Right lobe of liver (tissue), 4 donors: ENCODE measurements around the gene UBE2O.

Experiments
- CTCF ChIP-seq, 4 donors: fragments of 200-600 bp in 3 of 4; fragments of 450-650 bp in 1 of 4; IDR thresholded peaks; one replicate each; pipeline versions ENCODE4 v1.5.1 to v1.8.0; 2016 to 2022; ENCODE audit warnings: antibody characterized with exemption in 4 of 4, mild to moderate bottlenecking in 2 of 4
- POLR2A ChIP-seq: fragments of 450-650 bp; IDR thresholded peaks from one replicate; pipeline ENCODE4 v1.6.1; 2017; ENCODE audit warnings: antibody characterized with exemption, mild to moderate bottlenecking
- donor health status: DM: no; HTN: no; CAD: no.
- donor health status: DM: no; HTN: no; CAD: no.
- donor health status: DM: no; HTN: yes; CAD: no.

GRCh38 chr17:76479515-76480060 lies 26.6 kb upstream of the UBE2O start:
- TF ChIP-seq POLR2A (no peak), CTCF (IDR thresholded peaks at IDR 0.05) (no peak)
